HEK293 (cell line): ENCODE results near the gene DPH5.

Experiments used
- CTCF ChIA-PET: fragments of 350-600 bp; formaldehyde crosslinking; extraction: SDS; loops from one replicate; lab custom pipeline; 2021; ENCODE audit warnings: antibody characterized with exemption; lab: Yijun Ruan, JAX
- POLR2A ChIA-PET: fragments of 300-600 bp; formaldehyde crosslinking; extraction: SDS; loops from one replicate; lab custom pipeline; 2020; ENCODE audit warnings: antibody characterized with exemption, inconsistent platforms; lab: Yijun Ruan, JAX
- H3K27ac ChIP-seq: fragments of 200-500 bp; sonication (Bioruptor generic); 2 replicates; pipeline ENCODE4 v1.5.1; 2014; ENCODE audit warnings: low read depth, low read length, control low read depth, inconsistent platforms; ENCODE audit errors: extremely low read depth
- H3K36me3 ChIP-seq, 2 experiments: fragments of 200-500 bp in 1 of 2; sonication (Bioruptor generic) in 1 of 2; 1 replicate in 1 of 2; 2 replicates in 1 of 2; pipeline ENCODE4 v1.5.1; 2014 to 2017; ENCODE audit warnings: inconsistent platforms in 2 of 2, low read length in 2 of 2; ENCODE audit not compliant: control insufficient read depth in 2 of 2, insufficient read depth in 1 of 2
- H3K4me1 ChIP-seq: fragments of 200-500 bp; sonication (Bioruptor generic); 2 replicates; pipeline ENCODE4 v1.5.1; 2014; ENCODE audit warnings: mild to moderate bottlenecking, low read length, inconsistent platforms; ENCODE audit not compliant: control insufficient read depth, insufficient read depth
- H3K4me3 ChIP-seq: 2 replicates; pipeline ENCODE4 v1.5.1; 2011; ENCODE audit warnings: low read depth, mild to moderate bottlenecking, control low read depth, low read length, moderate library complexity
- H3K9me3 ChIP-seq: fragments of 200-500 bp; sonication (Bioruptor generic); 2 replicates; pipeline ENCODE4 v1.5.1; 2014; ENCODE audit warnings: low read depth, low read length, inconsistent platforms; ENCODE audit not compliant: control insufficient read depth, insufficient read depth
- GLIS2 ChIP-seq: fragments of 450-650 bp; formaldehyde crosslinking; IDR thresholded peaks from 2 replicates; pipeline ENCODE4 v1.5.1; 2016; ENCODE audit warnings: missing biosample characterization, missing genetic modification characterization
- KLF7 ChIP-seq: fragments of 450-650 bp; formaldehyde crosslinking; IDR thresholded peaks from 2 replicates; pipeline ENCODE4 v1.5.1; 2016; ENCODE audit warnings: missing biosample characterization, missing genetic modification characterization, borderline replicate concordance
- OVOL3 ChIP-seq: fragments of 450-650 bp; formaldehyde crosslinking; IDR thresholded peaks from 2 replicates; pipeline ENCODE4 v1.5.1; 2016; ENCODE audit warnings: missing biosample characterization, missing genetic modification characterization
- RBAK ChIP-seq: fragments of 450-650 bp; formaldehyde crosslinking; IDR thresholded peaks from 2 replicates; pipeline ENCODE4 v1.5.1; 2016; ENCODE audit warnings: missing biosample characterization, missing genetic modification characterization
- SCRT1 ChIP-seq: fragments of 450-650 bp; formaldehyde crosslinking; IDR thresholded peaks from 2 replicates; pipeline ENCODE4 v1.5.1; 2016; ENCODE audit warnings: missing biosample characterization, missing genetic modification characterization, borderline replicate concordance
- SETDB1 ChIP-seq: IDR thresholded peaks from one replicate; pipeline ENCODE4 v1.6.1; 2017; ENCODE audit warnings: mild to moderate bottlenecking, low read length, moderate library complexity, mixed read lengths; ENCODE audit not compliant: insufficient read length
- ZBTB48 ChIP-seq: fragments of 450-650 bp; formaldehyde crosslinking; IDR thresholded peaks from 2 replicates; pipeline ENCODE4 v1.5.1; 2016; ENCODE audit warnings: missing biosample characterization, missing genetic modification characterization
- ZBTB8A ChIP-seq: fragments of 450-650 bp; formaldehyde crosslinking; IDR thresholded peaks from 2 replicates; pipeline ENCODE4 v1.5.1; 2016; ENCODE audit warnings: missing biosample characterization, missing genetic modification characterization
- ZEB2 ChIP-seq: fragments of 450-650 bp; formaldehyde crosslinking; IDR thresholded peaks from 2 replicates; pipeline ENCODE4 v1.5.1; 2016; ENCODE audit warnings: missing biosample characterization, missing genetic modification characterization
- ZNF121 ChIP-seq: fragments of 450-650 bp; formaldehyde crosslinking; IDR thresholded peaks from 2 replicates; pipeline ENCODE4 v1.5.1; 2016; ENCODE audit warnings: missing biosample characterization, missing genetic modification characterization
- ZNF146 ChIP-seq: fragments of 450-650 bp; formaldehyde crosslinking; IDR thresholded peaks from 2 replicates; pipeline ENCODE4 v1.5.1; 2016; ENCODE audit warnings: missing biosample characterization, missing genetic modification characterization
- ZNF155 ChIP-seq: fragments of 450-650 bp; formaldehyde crosslinking; IDR thresholded peaks from 2 replicates; pipeline ENCODE4 v1.5.1; 2016; ENCODE audit warnings: missing biosample characterization, missing genetic modification characterization
- ZNF157 ChIP-seq: fragments of 450-650 bp; formaldehyde crosslinking; IDR thresholded peaks from 2 replicates; pipeline ENCODE4 v1.5.1; 2016; ENCODE audit warnings: missing biosample characterization, missing genetic modification characterization
- ZNF174 ChIP-seq: fragments of 450-650 bp; formaldehyde crosslinking; IDR thresholded peaks from 2 replicates; pipeline ENCODE4 v1.5.0; 2017; ENCODE audit warnings: missing biosample characterization, mild to moderate bottlenecking, missing genetic modification characterization
- ZNF394 ChIP-seq: fragments of 450-650 bp; formaldehyde crosslinking; IDR thresholded peaks from 2 replicates; pipeline ENCODE4 v1.5.1; 2016; ENCODE audit warnings: missing biosample characterization, missing genetic modification characterization, mild to moderate bottlenecking, moderate library complexity, borderline replicate concordance
- ZNF530 ChIP-seq: fragments of 450-650 bp; formaldehyde crosslinking; IDR thresholded peaks from 2 replicates; pipeline ENCODE4 v1.5.1; 2016; ENCODE audit warnings: low read depth, missing biosample characterization, missing genetic modification characterization
- ZNF549 ChIP-seq: fragments of 450-650 bp; IDR thresholded peaks from 2 replicates; pipeline ENCODE4 v1.5.1; 2018; ENCODE audit warnings: missing biosample characterization, missing genetic modification characterization, mild to moderate bottlenecking, inconsistent platforms, moderate library complexity
- ZNF558 ChIP-seq: fragments of 450-650 bp; formaldehyde crosslinking; IDR thresholded peaks from 2 replicates; pipeline ENCODE4 v1.5.1; 2016; ENCODE audit warnings: missing biosample characterization, missing genetic modification characterization
- ZNF561 ChIP-seq: fragments of 450-650 bp; IDR thresholded peaks from 2 replicates; pipeline ENCODE4 v1.5.1; 2018; ENCODE audit warnings: missing biosample characterization, missing genetic modification characterization, borderline replicate concordance
- ZNF654 ChIP-seq: fragments of 450-650 bp; formaldehyde crosslinking; IDR thresholded peaks from 2 replicates; pipeline ENCODE4 v1.5.1; 2016; ENCODE audit warnings: low read depth, missing biosample characterization, missing genetic modification characterization
- ZNF830 ChIP-seq: fragments of 450-650 bp; IDR thresholded peaks from 2 replicates; pipeline ENCODE4 v1.5.0; 2018; ENCODE audit warnings: missing biosample characterization, missing genetic modification characterization, low read depth, mild to moderate bottlenecking, moderate library complexity
- ZSCAN30 ChIP-seq: fragments of 450-650 bp; IDR thresholded peaks from 2 replicates; pipeline ENCODE4 v1.5.1; 2018; ENCODE audit warnings: missing biosample characterization, mild to moderate bottlenecking, missing genetic modification characterization, moderate library complexity
- TF ChIP-seq, protein P1 (sequence below): fragments of 450-650 bp; formaldehyde crosslinking; IDR thresholded peaks from 2 replicates; pipeline ENCODE4 v1.5.1; 2016; ENCODE audit warnings: missing biosample characterization, missing genetic modification characterization, low read depth
- TF ChIP-seq, protein P2 (sequence below): fragments of 450-650 bp; formaldehyde crosslinking; IDR thresholded peaks from 2 replicates; pipeline ENCODE4 v1.5.1; 2016; ENCODE audit warnings: missing biosample characterization, missing genetic modification characterization
- TF ChIP-seq, protein P3 (sequence below): fragments of 450-650 bp; formaldehyde crosslinking; optimal IDR thresholded peaks from 2 replicates; pipeline ENCODE3; 2016; ENCODE audit warnings: missing biosample characterization, mild to moderate bottlenecking, missing genetic modification characterization

The DPH5 gene

DNA sequence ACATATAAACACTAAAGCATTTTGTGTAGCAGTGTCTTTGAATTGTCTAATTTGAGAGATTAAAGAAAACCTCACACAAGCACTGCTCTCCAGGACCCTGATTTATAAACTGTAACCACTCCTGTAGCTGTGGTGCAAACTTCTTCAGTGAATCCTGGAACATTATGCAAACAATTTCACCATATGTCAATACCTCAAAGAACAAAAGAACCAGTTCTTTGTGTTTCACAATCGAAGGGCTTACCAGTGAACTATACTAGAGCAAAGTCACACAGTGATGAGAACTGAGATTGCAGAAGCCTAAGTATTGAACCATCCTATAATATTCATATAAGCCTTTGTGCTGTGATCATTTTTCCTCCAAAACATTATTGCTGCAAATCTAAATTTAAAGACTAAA lies 21.5 kb downstream of the DPH5 start (continued):
- TF ChIP-seq, protein P1, sequence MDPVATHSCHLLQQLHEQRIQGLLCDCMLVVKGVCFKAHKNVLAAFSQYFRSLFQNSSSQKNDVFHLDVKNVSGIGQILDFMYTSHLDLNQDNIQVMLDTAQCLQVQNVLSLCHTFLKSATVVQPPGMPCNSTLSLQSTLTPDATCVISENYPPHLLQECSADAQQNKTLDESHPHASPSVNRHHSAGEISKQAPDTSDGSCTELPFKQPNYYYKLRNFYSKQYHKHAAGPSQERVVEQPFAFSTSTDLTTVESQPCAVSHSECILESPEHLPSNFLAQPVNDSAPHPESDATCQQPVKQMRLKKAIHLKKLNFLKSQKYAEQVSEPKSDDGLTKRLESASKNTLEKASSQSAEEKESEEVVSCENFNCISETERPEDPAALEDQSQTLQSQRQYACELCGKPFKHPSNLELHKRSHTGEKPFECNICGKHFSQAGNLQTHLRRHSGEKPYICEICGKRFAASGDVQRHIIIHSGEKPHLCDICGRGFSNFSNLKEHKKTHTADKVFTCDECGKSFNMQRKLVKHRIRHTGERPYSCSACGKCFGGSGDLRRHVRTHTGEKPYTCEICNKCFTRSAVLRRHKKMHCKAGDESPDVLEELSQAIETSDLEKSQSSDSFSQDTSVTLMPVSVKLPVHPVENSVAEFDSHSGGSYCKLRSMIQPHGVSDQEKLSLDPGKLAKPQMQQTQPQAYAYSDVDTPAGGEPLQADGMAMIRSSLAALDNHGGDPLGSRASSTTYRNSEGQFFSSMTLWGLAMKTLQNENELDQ (tag by site-specific recombination): no peak
- TF ChIP-seq ZNF830 (tag by site-specific recombination): no peak
- TF ChIP-seq KLF7 (tag by site-specific recombination): no peak
- TF ChIP-seq, protein P2, sequence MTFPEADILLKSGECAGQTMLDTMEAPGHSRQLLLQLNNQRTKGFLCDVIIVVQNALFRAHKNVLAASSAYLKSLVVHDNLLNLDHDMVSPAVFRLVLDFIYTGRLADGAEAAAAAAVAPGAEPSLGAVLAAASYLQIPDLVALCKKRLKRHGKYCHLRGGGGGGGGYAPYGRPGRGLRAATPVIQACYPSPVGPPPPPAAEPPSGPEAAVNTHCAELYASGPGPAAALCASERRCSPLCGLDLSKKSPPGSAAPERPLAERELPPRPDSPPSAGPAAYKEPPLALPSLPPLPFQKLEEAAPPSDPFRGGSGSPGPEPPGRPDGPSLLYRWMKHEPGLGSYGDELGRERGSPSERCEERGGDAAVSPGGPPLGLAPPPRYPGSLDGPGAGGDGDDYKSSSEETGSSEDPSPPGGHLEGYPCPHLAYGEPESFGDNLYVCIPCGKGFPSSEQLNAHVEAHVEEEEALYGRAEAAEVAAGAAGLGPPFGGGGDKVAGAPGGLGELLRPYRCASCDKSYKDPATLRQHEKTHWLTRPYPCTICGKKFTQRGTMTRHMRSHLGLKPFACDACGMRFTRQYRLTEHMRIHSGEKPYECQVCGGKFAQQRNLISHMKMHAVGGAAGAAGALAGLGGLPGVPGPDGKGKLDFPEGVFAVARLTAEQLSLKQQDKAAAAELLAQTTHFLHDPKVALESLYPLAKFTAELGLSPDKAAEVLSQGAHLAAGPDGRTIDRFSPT (tag by site-specific recombination): no peak
- TF ChIP-seq ZNF561 (tag by site-specific recombination): no peak
- TF ChIP-seq SETDB1: no peak
- TF ChIP-seq ZNF174 (tag by site-specific recombination): no peak
- no peak for TF ChIP-seq ZSCAN30 (tag by site-specific recombination)
- TF ChIP-seq, all 188 proteins: peak for 0

DNA sequence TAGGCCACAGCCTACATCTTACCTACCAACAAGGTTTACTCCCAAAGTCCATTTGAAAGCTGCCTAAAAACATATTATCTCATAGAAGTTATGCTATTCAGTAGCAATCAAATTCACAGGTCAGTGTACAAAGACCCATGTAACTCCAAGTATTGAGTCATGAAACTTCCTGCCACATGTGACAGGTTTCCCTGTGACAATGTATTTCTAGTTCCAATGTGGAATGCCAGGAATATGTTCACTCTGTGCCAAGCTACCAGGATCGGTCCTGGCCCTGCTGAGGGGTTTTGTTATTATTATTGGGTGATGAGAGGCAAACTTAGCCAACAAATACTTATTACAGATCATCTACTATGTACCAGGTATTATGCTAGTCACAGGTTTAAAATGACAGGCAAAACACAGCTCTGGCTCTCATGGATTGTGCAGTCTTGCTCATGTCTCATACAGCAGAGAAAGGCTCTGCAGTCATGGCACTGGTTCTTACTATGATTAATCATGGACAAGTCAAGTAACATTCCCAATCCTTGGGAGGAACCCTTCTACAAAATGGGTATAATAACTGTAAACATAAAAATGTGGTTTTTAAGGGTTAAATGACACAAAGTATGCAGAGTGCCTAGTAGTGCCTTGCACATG lies 22.5 kb downstream of the DPH5 start:
- CTCF ChIA-PET: interaction anchor here (0.6 to 2.0 kb wide), 3 partner anchors 10 to 285 kb away, joined by 3 to 5 read pairs (median 3); no protein-coding TSS in a partner anchor
- Histone ChIP-seq H3K36me3 (peaks cover 7 to 36% of the 10 kb centered on the region in 2 experiments; a peak in 2 of 3 replicates), H3K4me1 (peaks cover 8% of the 10 kb centered on the region), H3K9me3 (no peaks in the 10 kb centered on the region), H3K4me3 (no peak overlapping the region), H3K27ac (no peak overlapping the region)
- no peak for TF ChIP-seq ZNF549 (tag by site-specific recombination)
- no peak for TF ChIP-seq ZNF530
- no peak for TF ChIP-seq ZNF394
- TF ChIP-seq KLF7 (tag by site-specific recombination): no peak
- TF ChIP-seq, protein P3, sequence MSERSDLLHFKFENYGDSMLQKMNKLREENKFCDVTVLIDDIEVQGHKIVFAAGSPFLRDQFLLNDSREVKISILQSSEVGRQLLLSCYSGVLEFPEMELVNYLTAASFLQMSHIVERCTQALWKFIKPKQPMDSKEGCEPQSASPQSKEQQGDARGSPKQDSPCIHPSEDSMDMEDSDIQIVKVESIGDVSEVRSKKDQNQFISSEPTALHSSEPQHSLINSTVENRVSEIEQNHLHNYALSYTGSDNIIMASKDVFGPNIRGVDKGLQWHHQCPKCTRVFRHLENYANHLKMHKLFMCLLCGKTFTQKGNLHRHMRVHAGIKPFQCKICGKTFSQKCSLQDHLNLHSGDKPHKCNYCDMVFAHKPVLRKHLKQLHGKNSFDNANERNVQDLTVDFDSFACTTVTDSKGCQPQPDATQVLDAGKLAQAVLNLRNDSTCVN (tag by site-specific recombination): no peak
- no peak for TF ChIP-seq ZNF654
- TF ChIP-seq ZNF121 (tag by site-specific recombination): no peak
- no peak for TF ChIP-seq RBAK
- no peak for TF ChIP-seq ZBTB48 (tag by site-specific recombination)
- no peak for TF ChIP-seq OVOL3 (tag by site-specific recombination)
- TF ChIP-seq, protein P1 (tag by site-specific recombination): no peak
- TF ChIP-seq ZNF830 (tag by site-specific recombination): no peak
- TF ChIP-seq ZEB2 (tag by site-specific recombination): no peak
- TF ChIP-seq ZNF157: no peak
- no peak for TF ChIP-seq ZBTB8A (tag by site-specific recombination)
- TF ChIP-seq ZNF558: no peak
- no peak for TF ChIP-seq SCRT1 (tag by site-specific recombination)
- TF ChIP-seq GLIS2 (tag by site-specific recombination): no peak
- no peak for TF ChIP-seq ZNF155 (tag by site-specific recombination)
- TF ChIP-seq ZNF146 (tag by site-specific recombination): no peak
- POLR2A ChIA-PET: no interaction called here
